SK-N-SH (cell line): Measurements from ENCODE around the gene HIPK2. TPM values are rescaled to one million over a fixed set of nuclear protein-coding genes. Genes with fewer than 3 reads are reported as not detected.

Experiments
- CTCF ChIA-PET: fragments of 300-600, 350-600 bp; formaldehyde crosslinking; extraction: SDS; loops from one replicate; lab custom pipeline; 2021; lab: Yijun Ruan, JAX
- POLR2A ChIA-PET: fragments of 350-600 bp; sonication (Branson Sonifier 250); formaldehyde crosslinking; extraction: SDS; loops from one replicate; lab custom pipeline; 2020; ENCODE audit warnings: antibody characterized with exemption, inconsistent platforms; lab: Yijun Ruan, JAX
- DNase-seq: peaks from one replicate; pipeline ENCODE4 v3.0.0; 2012
- H2AFZ ChIP-seq: fragments of 200-600 bp; sonication (generic); 2 replicates; pipeline ENCODE4 v1.8.1; 2016; ENCODE audit warnings: antibody characterized with exemption, mild to moderate bottlenecking, low read depth
- H3F3A ChIP-seq: fragments of 200-600 bp; sonication (generic); replicated peaks from 2 replicates; pipeline ENCODE3; 2016; ENCODE audit warnings: antibody characterized with exemption, mild to moderate bottlenecking; ENCODE audit not compliant: insufficient read depth
- H3K27ac ChIP-seq, 2 experiments: fragments of 200-500 bp in 1 of 2; fragments of 200-600 bp in 1 of 2; sonication (Bioruptor generic) in 1 of 2; sonication (generic), shearing (Covaris generic) in 1 of 2; 2 replicates each; pipeline versions ENCODE4 v1.5.1 to v1.6.1; 2014 to 2016; ENCODE audit warnings: low read depth in 2 of 2, inconsistent platforms in 1 of 2, low read length in 1 of 2, mild to moderate bottlenecking in 1 of 2, mixed read lengths in 1 of 2
- H3K27me3 ChIP-seq: fragments of 200-600 bp; sonication (generic), shearing (Covaris generic); 2 replicates; pipeline ENCODE4 v1.6.1; 2016; ENCODE audit warnings: mixed run types; ENCODE audit not compliant: insufficient read depth
- H3K36me3 ChIP-seq, 2 experiments: fragments of 200-500 bp in 1 of 2; fragments of 200-600 bp in 1 of 2; sonication (Bioruptor generic) in 1 of 2; sonication (generic) in 1 of 2; replicated peaks in 1 of 2; 2 replicates each; pipeline versions ENCODE3 to v1.5.1; 2014 to 2016; ENCODE audit warnings: low read length in 1 of 2, mild to moderate bottlenecking in 1 of 2; ENCODE audit not compliant: insufficient read depth in 2 of 2, control insufficient read depth in 1 of 2
- H3K4me1 ChIP-seq, 2 experiments: fragments of 200-500 bp in 1 of 2; fragments of 200-600 bp in 1 of 2; sonication (Bioruptor generic) in 1 of 2; sonication (generic), shearing (Covaris generic) in 1 of 2; 2 replicates each; pipeline versions ENCODE4 v1.5.1 to v1.6.1; 2014 to 2016; ENCODE audit warnings: low read depth in 1 of 2, low read length in 1 of 2, mixed run types in 1 of 2; ENCODE audit not compliant: insufficient read depth in 2 of 2, control insufficient read depth in 1 of 2
- H3K4me2 ChIP-seq: fragments of 200-600 bp; sonication (generic), shearing (Covaris generic); 2 replicates; pipeline ENCODE4 v1.6.1; 2017; ENCODE audit warnings: mixed run types
- H3K4me3 ChIP-seq, 2 experiments: fragments of 200-500 bp in 1 of 2; fragments of 200-600 bp in 1 of 2; sonication (Bioruptor generic) in 1 of 2; sonication (generic), shearing (Covaris generic) in 1 of 2; 2 replicates each; pipeline versions ENCODE4 v1.5.1 to v1.8.1; 2014 to 2016; ENCODE audit warnings: low read depth in 2 of 2, inconsistent platforms in 1 of 2, low read length in 1 of 2, mild to moderate bottlenecking in 1 of 2, mixed read lengths in 1 of 2, moderate library complexity in 1 of 2
- H3K79me2 ChIP-seq: fragments of 200-600 bp; sonication (generic); 2 replicates; pipeline ENCODE4 v1.8.1; 2017; ENCODE audit warnings: mild to moderate bottlenecking; ENCODE audit not compliant: insufficient read depth
- H3K9ac ChIP-seq: fragments of 200-600 bp; sonication (generic); 2 replicates; pipeline ENCODE4 v1.6.1; 2017; ENCODE audit warnings: mixed run types
- H3K9me2 ChIP-seq: fragments of 200-600 bp; sonication (generic); 2 replicates; pipeline ENCODE4 v1.6.1; 2017; ENCODE audit warnings: mixed run types
- H3K9me3 ChIP-seq: fragments of 200-600 bp; sonication (generic); 2 replicates; pipeline ENCODE4 v1.6.1; 2017; ENCODE audit warnings: mixed run types, mild to moderate bottlenecking, moderate library complexity
- H4K20me1 ChIP-seq: fragments of 200-600 bp; sonication (generic); 2 replicates; pipeline ENCODE4 v1.6.1; 2017; ENCODE audit warnings: mild to moderate bottlenecking, mixed run types; ENCODE audit not compliant: insufficient read depth
- CHD2 ChIP-seq: fragments of 150-350 bp; IDR thresholded peaks from 2 replicates; pipeline ENCODE4 v1.6.1; 2018; ENCODE audit warnings: low read length; ENCODE audit not compliant: partially characterized antibody
- CTCF ChIP-seq: fragments of 200-600 bp; sonication (generic); IDR thresholded peaks from 2 replicates; pipeline ENCODE4 v1.6.1; 2017; ENCODE audit warnings: antibody characterized with exemption, mild to moderate bottlenecking, moderate library complexity
- ELF1 ChIP-seq: IDR thresholded peaks from 2 replicates; pipeline ENCODE4 v1.4.0; 2012
- EZH2phosphoT487 ChIP-seq: fragments of 200-600 bp; sonication (generic); IDR thresholded peaks from 2 replicates; pipeline ENCODE4 v1.6.1; 2017; ENCODE audit warnings: low read depth, mixed run types, mild to moderate bottlenecking, antibody characterized with exemption, moderate library complexity, borderline replicate concordance
- FOSL2 ChIP-seq: IDR thresholded peaks from 2 replicates; pipeline ENCODE4 v1.4.0; 2012; ENCODE audit warnings: low read depth, mild to moderate bottlenecking, moderate library complexity, borderline replicate concordance
- FOXJ3 ChIP-seq: sonication (generic); formaldehyde crosslinking; IDR thresholded peaks from 2 replicates; pipeline ENCODE4 v1.5.1; 2020; ENCODE audit warnings: mild to moderate bottlenecking, missing genetic modification reagents
- GABPA ChIP-seq: IDR thresholded peaks from 2 replicates; pipeline ENCODE4 v1.4.0; 2012; ENCODE audit warnings: low read depth, mild to moderate bottlenecking
- MEF2A ChIP-seq: IDR thresholded peaks from 2 replicates; pipeline ENCODE4 v1.4.0; 2012; ENCODE audit warnings: low read depth, borderline replicate concordance
- MXI1 ChIP-seq: IDR thresholded peaks from 2 replicates; pipeline ENCODE4 v1.6.1; 2012; ENCODE audit warnings: mild to moderate bottlenecking, low read depth, low read length, improper control_type of control experiment
- NRF1 ChIP-seq: IDR thresholded peaks from 2 replicates; pipeline ENCODE4 v1.6.1; 2012; ENCODE audit warnings: low read depth, mild to moderate bottlenecking, low read length
- POLR2AphosphoS5 ChIP-seq: IDR thresholded peaks from 2 replicates; pipeline ENCODE4 v1.6.1; 2012; ENCODE audit warnings: low read depth, low read length
- RAD21 ChIP-seq: IDR thresholded peaks from 2 replicates; pipeline ENCODE4 v1.6.1; 2012; ENCODE audit warnings: mild to moderate bottlenecking, low read length
- RCOR1 ChIP-seq: fragments of 150-350 bp; IDR thresholded peaks from 2 replicates; pipeline ENCODE4 v1.6.1; 2017; ENCODE audit warnings: antibody characterized with exemption, low read length
- RXRA ChIP-seq: IDR thresholded peaks from 2 replicates; pipeline ENCODE4 v1.4.0; 2012; ENCODE audit warnings: low read depth, mild to moderate bottlenecking, borderline replicate concordance
- SIN3A ChIP-seq: IDR thresholded peaks from 2 replicates; pipeline ENCODE4 v1.6.1; 2012; ENCODE audit warnings: low read depth, mild to moderate bottlenecking, low read length, moderate library complexity, borderline replicate concordance
- YY1 ChIP-seq: IDR thresholded peaks from 2 replicates; pipeline ENCODE4 v1.4.0; 2012; ENCODE audit warnings: low read depth, mild to moderate bottlenecking
- WGBS: methylation state at CpG from one replicate; pipeline ENCODE4 v1.1.6; 2017; ENCODE audit warnings: low lambda C conversion rate; 5-methylcytosine and 5-hydroxymethylcytosine counted together
- polyA plus RNA-seq, 3 experiments: library from polyadenylated mRNA; depleted of rRNA; stranded (reverse); fragments of >200 nt; gene quantifications; 2 replicates each; pipeline ENCODE4 v1.2.3, GENCODE V29; 2012
- TF ChIP-seq, protein P1 (sequence below): IDR thresholded peaks from 2 replicates; pipeline ENCODE4; 2012
- TF ChIP-seq, protein P2 (sequence below): IDR thresholded peaks from 2 replicates; pipeline ENCODE4 v1.4.0; 2012; ENCODE audit warnings: low read depth, borderline replicate concordance
- TF ChIP-seq, protein P3 (sequence below): IDR thresholded peaks from 2 replicates; pipeline ENCODE4 v1.6.1; 2012; ENCODE audit warnings: mild to moderate bottlenecking, low read depth, low read length, moderate library complexity
- TF ChIP-seq, protein P4 (sequence below): IDR thresholded peaks from 2 replicates; pipeline ENCODE4 v1.4.0; 2012; ENCODE audit warnings: low read depth, borderline replicate concordance

Gene HIPK2
- polyA plus RNA-seq, 1 of the 3 experiments (the other 2 are of a cell fraction) = 14.2 TPM

DNA sequence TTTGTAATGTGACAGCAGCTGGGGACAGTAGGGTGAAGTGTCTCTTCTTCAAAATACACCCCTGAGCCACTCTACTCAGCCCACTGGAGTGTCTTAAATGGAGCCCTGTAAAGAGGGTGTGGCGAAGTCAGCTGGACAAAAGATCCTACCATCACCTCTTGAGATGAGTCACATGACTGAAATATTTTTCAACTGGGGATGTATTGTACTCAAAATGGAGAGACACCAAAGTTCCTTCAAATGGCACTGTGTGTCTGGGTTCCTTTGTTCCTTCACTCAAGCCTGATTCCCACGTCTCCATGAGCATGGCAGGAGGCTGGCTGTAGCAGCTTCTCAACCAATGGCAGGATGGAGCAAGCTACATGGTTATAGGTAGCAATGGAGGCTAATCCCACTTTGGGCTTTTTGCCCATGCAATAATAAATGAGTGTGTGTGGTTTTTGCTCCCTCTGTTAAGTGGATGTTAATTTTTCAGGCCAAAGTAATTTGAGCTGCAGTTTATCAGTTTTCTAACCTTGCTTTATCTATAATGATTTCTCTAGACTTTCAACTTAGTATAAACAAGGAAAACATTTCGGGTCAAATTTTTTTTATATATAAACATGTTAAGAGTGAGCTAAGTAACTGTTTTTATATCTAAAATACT, 186.1 kb downstream of the HIPK2 start:
- H3K27me3 ChIP-seq = no peaks in the 10 kb centered on the region
- no peaks in the 10 kb centered on the region for H3F3A ChIP-seq
- TF ChIP-seq RCOR1 (no peak), POLR2AphosphoS5 (no peak), FOSL2 (no peak), SIN3A (no peak), NRF1 (no peak), MEF2A (no peak), GABPA (no peak), ELF1 (no peak), CHD2 (no peak), MXI1 (no peak), RXRA (no peak), RAD21 (no peak), CTCF (no peak), YY1 (no peak), FOXJ3 (CRISPR knock-in tag) (no peak), EZH2phosphoT487 (no peak)
- TF ChIP-seq, protein P1, sequence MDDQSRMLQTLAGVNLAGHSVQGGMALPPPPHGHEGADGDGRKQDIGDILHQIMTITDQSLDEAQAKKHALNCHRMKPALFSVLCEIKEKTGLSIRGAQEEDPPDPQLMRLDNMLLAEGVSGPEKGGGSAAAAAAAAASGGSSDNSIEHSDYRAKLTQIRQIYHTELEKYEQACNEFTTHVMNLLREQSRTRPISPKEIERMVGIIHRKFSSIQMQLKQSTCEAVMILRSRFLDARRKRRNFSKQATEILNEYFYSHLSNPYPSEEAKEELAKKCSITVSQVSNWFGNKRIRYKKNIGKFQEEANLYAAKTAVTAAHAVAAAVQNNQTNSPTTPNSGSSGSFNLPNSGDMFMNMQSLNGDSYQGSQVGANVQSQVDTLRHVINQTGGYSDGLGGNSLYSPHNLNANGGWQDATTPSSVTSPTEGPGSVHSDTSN = no peak
- TF ChIP-seq, protein P2, sequence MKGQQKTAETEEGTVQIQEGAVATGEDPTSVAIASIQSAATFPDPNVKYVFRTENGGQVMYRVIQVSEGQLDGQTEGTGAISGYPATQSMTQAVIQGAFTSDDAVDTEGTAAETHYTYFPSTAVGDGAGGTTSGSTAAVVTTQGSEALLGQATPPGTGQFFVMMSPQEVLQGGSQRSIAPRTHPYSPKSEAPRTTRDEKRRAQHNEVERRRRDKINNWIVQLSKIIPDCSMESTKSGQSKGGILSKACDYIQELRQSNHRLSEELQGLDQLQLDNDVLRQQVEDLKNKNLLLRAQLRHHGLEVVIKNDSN = no peak
- TF ChIP-seq, protein P3, sequence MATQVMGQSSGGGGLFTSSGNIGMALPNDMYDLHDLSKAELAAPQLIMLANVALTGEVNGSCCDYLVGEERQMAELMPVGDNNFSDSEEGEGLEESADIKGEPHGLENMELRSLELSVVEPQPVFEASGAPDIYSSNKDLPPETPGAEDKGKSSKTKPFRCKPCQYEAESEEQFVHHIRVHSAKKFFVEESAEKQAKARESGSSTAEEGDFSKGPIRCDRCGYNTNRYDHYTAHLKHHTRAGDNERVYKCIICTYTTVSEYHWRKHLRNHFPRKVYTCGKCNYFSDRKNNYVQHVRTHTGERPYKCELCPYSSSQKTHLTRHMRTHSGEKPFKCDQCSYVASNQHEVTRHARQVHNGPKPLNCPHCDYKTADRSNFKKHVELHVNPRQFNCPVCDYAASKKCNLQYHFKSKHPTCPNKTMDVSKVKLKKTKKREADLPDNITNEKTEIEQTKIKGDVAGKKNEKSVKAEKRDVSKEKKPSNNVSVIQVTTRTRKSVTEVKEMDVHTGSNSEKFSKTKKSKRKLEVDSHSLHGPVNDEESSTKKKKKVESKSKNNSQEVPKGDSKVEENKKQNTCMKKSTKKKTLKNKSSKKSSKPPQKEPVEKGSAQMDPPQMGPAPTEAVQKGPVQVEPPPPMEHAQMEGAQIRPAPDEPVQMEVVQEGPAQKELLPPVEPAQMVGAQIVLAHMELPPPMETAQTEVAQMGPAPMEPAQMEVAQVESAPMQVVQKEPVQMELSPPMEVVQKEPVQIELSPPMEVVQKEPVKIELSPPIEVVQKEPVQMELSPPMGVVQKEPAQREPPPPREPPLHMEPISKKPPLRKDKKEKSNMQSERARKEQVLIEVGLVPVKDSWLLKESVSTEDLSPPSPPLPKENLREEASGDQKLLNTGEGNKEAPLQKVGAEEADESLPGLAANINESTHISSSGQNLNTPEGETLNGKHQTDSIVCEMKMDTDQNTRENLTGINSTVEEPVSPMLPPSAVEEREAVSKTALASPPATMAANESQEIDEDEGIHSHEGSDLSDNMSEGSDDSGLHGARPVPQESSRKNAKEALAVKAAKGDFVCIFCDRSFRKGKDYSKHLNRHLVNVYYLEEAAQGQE = no peak
- TF ChIP-seq, protein P4, sequence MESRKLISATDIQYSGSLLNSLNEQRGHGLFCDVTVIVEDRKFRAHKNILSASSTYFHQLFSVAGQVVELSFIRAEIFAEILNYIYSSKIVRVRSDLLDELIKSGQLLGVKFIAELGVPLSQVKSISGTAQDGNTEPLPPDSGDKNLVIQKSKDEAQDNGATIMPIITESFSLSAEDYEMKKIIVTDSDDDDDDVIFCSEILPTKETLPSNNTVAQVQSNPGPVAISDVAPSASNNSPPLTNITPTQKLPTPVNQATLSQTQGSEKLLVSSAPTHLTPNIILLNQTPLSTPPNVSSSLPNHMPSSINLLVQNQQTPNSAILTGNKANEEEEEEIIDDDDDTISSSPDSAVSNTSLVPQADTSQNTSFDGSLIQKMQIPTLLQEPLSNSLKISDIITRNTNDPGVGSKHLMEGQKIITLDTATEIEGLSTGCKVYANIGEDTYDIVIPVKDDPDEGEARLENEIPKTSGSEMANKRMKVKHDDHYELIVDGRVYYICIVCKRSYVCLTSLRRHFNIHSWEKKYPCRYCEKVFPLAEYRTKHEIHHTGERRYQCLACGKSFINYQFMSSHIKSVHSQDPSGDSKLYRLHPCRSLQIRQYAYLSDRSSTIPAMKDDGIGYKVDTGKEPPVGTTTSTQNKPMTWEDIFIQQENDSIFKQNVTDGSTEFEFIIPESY = no peak
- no peaks in the 10 kb centered on the region for H4K20me1 ChIP-seq
- no peak overlapping the region for H3K4me2 ChIP-seq
- H3K36me3 ChIP-seq = peaks cover 59 to 80% of the 10 kb centered on the region in 2 experiments
- POLR2A ChIA-PET = no interaction called here
- no peak overlapping the region for H3K4me3 ChIP-seq
- no peaks in the 10 kb centered on the region for H3K9me3 ChIP-seq
- CTCF ChIA-PET = interaction anchor here (3.3 kb wide), 1 partner anchor 10 kb away, joined by 30 read pairs; no protein-coding TSS in a partner anchor
- H3K79me2 ChIP-seq = no peaks in the 10 kb centered on the region
- H3K27ac ChIP-seq = no peak overlapping the region
- 97% methylated on average over 3 of the region's 3 CpGs for WGBS
- no peaks in the 10 kb centered on the region for H3K9me2 ChIP-seq
- H3K9ac ChIP-seq = no peak overlapping the region
- H3K4me1 ChIP-seq = no peaks in the 10 kb centered on the region
- DNase-seq = no peak
- H2AFZ ChIP-seq = no peak overlapping the region
